Dermis microvascular lymphatic vessel endothelial cell (primary cell): ENCODE measurements around the gene CLEC7A. TPM values are rescaled to one million over a fixed set of nuclear protein-coding genes. Genes with fewer than 3 reads are reported as not detected.
A peak's percentile ranks its signal among the peaks of the same experiment; 100 is the strongest.

ENCODE experiments used
- DNase-seq, 2 donors: peaks; one replicate each; pipeline versions ENCODE4 v3.0.0 to v3.0.0-alpha.2; 2010; ENCODE audit warnings: low read depth in 2 of 2
- total RNA-seq: library from RNA; depleted of rRNA; stranded (reverse); fragments of >200 nt; gene quantifications from 2 replicates; pipeline ENCODE4 v1.2.1, GENCODE V29; 2014

Gene CLEC7A
- total RNA-seq, 1 donor from 2014 or later, result 0.26 TPM

DNA sequence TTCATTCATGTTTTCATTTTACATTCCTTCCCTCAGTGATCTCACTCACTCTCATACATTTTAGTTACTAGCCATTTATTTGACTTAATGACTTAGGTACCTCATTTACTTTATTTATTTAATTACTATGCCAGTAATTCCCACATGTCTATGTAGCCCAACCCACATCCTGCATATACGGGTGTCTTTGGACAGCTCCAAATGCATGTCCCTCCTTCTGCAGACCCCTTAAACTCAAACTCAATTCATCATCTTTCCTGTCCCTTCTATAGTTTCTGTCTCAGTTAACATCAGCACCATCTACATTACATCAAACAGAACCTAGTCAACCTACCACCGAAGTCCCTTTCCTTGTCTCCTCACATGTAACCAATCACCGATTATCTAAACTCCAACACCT, 34.0 kb downstream of the CLEC7A start:
- DNase-seq, result no peak

DNA sequence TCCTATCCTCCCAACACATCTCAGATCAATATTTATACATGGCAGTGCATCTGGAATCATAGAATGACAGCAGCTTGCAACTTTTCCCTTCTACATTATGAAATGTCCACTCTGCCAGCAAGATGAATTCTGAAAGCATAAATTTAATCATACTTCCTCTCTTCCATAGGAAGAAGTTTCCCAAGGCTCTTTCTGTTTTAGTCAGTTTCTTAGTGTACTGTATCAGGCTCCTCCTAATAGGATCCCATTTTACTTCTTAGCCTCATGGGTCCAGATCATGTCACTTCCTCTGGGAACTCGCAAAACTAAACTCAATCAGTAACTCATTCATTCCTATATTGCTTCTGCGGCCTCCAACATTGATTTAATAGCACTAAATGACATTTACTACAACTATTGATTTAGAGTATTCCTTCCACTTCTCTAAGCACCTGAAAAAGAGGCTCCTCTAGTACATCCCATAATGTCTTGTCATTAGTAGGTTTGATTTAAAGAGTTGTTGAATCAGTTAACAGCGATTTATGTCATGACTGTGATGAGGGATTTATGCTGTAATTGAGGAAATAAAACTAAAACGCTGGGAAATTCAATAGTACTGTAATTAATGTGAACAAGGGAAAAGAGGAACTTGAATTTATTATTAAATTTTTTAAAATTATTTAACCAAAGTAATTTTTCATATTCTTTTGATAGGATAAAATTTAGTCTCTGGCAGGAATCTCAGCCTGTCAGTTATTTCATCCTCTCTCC, 35.2 kb downstream of the CLEC7A start:
- DNase-seq, result no peak

DNA sequence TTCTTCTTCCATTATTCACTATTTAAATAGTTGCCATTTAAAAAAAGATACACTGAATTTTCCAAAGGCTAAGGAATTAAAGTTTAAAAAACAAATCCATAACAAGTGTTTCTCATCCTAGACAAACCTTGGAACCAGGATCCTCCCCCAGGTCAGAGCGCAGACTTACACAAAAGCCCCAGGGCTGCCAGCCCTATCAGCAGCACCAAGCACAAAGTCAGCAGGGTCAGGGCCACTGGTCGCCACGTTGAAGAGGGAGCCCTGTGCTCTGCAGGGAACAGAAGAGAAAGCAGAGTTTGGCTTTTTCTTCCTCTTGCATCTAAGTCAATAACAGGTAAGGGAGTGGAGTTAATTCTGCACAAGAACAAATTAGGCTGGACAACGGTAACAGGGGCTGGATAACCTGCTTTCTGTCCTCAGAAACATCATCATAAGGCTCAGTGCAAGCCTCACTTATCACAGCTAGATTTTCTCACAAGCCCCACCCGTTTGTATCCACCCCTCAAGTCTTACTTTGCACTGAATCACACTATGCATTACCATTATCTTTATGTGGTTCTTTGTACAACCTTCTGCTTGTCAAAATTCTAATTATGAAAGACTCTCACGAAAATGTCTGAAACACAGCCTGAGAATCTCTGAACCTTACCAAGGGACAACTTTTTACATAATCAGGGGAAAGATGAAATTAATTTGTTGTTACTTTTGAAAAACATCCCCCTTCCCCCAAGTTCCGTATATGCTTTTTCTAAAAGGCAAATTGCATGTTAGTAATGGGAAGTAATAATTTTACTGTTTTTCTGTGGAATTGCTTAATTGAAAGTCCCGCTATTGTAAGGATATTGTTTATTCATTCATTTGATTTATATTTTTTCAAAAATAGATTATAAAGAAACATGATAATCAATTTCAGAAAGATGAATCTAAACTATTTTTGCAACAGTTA, 40.8 kb downstream of the CLEC7A start:
- DNase-seq, result no peak

DNA sequence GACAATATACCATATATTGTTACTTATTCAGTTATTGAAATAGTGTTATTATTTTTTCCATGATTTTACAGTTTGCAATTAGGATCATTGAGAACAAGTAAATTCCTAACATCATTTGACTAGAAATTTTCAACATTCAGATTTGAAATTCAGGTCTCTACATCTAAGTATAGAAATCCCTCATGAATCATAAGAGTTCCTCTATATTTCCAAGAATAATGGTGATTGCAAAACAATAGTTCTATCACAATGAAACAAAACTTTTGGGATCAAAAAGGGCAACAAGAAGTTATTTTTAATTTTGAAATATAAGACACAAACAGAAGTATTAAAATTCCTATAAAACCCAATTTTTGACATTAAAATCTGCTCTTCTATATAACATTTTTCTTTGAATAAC, 42.0 kb downstream of the CLEC7A start:
- no peak for DNase-seq

DNA sequence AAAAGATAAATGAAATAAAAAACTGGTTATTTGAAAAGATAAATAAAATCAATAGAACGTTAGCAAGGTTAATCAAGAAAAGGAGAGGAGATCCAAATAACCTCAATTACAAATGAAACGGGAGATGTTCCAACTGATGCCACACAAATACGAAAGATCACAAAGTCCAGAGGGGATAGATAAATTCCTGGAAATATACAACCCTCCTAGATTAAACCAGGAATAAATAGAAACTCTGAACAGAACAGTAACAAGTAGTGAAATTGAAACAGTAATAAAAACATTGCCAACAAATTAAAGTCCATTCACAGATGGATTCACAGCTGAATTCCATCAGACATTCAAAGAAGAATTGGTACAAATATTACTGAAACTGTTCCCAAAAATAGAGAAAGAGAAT, 43.6 kb downstream of the CLEC7A start:
- DNase-seq, result no peak

DNA sequence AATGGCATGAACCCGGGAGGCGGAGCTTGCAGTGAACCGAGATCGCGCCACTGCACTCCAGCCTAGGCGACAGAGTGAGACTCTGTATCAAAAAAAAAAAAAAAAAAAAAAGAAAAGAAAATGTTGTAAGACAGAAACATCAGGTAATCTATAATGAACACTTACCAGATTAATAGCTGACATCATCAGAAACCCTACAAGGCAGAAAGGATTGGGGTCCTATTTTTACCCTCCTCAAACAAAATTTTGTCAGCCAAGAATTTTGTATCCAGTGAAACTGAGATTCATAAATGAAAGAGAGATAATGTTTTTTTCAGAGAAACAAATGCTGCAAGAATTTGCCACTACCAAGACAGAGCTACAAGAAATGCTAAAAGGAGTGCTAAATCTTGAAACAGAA, 45.3 kb downstream of the CLEC7A start:
- no peak for DNase-seq

DNA sequence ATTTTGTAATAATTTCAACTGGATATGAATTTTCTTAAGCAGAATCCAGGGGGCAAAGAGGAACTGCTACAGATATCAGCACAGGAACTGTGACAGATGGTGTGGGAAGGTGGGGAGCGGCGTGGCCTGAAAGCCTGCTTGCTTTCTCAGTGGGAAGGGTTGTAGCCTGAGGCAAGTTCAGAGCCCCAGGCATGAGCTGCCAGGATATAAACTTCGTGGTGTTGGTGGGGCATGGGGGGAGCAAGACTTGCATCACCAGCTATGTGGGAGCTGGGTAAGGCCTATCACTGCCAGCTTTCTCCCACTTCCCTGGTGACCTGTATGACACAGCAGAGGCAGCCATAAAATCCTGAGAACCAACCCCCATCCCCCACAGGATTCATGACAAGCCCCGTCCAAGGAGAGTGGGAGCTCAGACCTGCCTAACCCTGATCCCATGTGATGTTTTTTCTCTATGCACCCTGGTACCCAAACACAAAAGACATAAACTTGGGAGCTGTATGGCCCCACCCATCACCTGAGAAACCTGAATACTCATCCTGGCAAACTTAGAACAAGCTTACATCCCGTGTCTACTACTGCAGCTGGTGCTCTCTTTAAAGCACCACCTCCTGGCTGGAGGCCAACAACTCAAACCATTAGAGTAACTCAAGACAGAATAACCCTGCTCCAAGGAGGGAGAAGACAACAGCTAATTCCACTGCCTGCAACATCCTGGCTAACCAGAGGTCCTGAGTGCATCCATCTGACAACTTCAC, 47.7 kb downstream of the CLEC7A start:
- no peak for DNase-seq

DNA sequence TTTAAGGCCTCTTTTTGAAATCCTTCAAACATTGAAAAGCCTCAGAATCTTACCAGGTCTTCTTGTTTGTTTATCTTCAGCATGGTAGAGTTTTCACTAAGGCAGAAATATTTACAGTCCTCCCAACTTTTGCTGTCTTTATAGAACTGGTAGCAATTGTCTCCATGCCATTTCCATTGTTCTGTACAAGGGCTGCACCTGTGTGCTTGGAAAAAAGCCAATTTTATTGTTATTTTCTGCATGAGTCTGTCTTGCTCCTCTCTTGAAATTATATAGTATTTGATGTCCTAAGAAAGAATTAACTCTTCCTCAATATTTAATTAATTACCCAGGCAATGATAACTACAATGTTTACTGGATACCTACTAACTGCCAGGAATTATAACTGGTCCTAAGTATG, 54.5 kb downstream of the CLEC7A start:
- DNase-seq, result peak in 1 of 2 donors; percentile 59

DNA sequence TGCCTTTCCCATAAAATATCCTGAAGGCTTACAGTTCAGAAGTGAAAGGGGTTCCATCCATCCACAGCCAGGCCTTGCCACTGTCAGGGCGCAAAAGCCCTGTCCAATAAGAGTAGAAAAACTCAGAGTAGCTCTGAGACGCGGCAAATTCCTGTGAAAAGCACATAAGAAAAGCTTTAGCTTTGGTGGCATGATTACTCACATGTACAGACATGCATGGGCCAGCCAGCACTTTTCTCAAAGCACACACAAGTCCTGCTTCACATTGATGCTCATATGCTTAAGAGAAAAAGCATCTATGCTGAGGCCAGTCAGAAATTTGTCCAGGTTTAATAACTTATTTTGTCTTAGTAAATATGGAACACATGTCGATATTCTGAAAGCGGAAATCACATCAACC, 56.7 kb downstream of the CLEC7A start:
- DNase-seq, result no peak

DNA sequence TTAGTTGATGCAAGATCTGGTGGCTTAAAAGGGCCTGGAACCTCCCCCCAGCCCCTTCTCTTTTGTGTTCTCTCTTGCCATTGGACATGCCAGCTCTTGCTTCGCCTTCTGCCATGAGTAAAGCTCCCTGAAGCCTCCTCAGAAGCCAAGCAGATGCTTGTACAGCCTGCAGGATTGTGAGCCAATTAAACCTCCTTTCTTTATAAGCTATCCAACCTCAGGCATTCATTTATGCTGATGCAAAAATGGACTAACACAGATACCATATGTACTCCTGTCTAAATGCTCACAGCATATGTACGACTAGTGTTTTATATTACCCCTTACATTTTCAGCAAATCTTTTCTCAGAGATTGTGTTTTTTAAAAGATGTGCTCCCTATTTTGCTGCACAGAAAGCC, 57.9 kb downstream of the CLEC7A start:
- DNase-seq, result no peak

DNA sequence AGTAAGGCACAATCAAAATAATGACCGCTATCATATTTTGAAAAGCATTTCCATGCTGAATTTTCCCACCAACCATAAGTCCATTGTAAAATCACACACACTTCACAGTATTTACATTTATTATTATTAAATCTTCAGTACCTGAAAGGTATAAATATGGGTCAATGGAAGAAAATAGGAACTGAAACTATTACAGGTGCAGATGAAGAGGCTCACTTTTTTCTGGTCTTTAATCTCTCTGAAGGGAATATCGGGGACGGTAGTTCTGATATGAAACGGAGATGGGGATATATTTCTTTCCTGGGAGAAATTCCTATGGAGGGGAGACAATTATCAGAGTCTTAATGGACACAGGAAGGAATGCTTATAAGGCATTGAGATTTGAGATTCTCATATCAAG, 59.6 kb downstream of the CLEC7A start:
- no peak for DNase-seq

DNA sequence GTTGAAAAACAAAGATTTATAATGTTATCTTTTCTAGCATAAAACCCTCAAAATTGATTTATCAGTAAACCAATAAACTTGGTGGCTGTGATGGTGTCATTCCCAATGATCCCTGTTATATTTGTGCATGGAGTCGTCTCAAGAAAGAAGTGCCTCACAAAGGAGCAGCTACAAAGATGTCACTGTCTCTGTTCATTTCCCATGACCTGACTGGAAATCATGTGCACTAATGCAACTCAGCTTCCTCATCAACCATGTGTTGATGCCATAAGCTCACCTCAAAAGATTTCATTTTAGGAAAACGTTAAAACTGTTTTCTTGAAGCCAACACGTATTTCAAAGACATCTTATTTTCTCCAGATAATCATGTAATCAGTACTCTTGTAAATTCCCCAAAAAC, 60.0 kb downstream of the CLEC7A start:
- DNase-seq, result no peak

DNA sequence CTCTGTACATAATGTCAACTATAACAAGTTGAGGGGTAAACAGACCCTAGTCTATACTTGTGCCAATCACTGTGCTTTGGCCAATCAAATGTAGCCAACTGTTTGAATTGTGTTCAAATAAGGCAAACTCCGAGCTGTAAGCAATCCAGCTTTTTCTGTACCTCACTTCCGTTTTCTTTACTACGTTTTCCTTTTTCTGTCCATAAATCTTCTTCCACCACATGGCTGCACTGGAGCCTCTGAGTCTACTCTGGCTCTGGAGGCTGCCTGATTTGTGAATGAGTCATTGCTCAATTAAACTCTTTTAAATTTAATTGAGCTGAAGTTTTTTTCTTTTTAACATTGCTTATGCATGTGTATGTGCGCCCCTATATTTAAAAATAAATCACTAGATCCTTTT, 60.9 kb downstream of the CLEC7A start:
- peak; percentile 88 to 93 for DNase-seq

DNA sequence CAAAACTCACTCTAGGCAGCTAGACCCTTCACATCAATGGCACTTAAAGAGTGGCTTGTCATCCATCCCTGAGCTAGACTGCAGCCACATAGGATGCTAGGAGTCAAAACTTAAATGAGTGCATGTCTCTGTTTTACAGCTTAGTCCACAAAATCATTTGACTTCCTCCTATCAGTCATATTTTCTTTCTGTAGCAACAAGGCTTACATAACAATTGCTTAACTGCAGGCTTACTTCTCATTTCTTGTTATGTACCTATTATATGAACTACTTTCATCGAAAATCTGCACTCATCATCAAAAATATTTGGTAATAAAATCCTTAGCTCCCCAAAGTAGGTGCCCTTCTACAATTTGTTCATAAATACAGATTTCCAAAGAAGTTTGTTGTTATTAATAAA, 61.4 kb downstream of the CLEC7A start:
- peak; percentile 48 to 68 for DNase-seq

DNA sequence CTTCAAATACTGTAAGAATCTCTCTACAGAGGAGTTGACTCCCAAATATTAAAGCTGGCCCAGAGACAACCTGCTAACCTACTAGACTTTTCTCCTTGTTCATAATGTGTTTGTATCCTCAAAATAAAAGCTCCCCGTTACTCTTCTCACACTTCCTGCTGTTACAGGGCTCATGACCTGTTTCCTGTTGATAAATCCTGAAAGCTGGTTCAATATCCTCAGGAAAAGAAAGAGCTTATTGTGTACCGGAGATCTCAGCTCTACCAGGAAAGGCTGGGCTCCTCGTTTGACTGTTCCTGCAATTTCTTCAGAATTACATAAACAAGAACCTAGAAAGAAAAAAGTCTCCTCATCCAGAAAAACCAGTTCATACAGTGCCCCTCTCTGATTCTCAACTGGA, 62.1 kb downstream of the CLEC7A start:
- peak; percentile 78 to 96 for DNase-seq

DNA sequence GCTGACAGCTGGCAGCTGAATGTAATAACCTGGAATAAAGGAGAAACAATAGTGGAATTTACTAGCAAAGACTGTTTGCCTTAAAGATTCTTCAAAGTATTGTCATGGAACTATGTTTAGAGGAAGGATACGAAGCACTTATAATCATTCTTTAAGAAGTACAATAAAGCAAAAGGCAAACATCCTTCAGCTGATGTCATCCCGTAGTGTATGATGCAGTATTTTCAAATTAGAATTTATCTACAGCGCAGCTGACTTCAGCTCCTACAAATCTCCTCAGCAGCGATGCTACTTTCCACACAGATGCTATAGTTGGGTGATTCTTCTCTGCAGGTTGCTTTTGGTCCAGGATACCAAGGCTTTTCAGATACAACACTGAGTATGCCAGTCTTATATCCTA, 62.7 kb downstream of the CLEC7A start:
- DNase-seq, result peak in 1 of 2 donors; percentile 79

Other genes with a start within 250 kb of the CLEC7A start
- gene KLRF2, start 248.7 kb downstream of the CLEC7A start, total RNA-seq, result not detected in 2 replicates
- not detected in 2 replicates for gene CLEC2A, start 197.8 kb downstream of the CLEC7A start, total RNA-seq
- gene CLEC12A, start 158.8 kb downstream of the CLEC7A start, total RNA-seq, result not detected in 2 replicates
- gene CLEC1B, start 131.1 kb downstream of the CLEC7A start, total RNA-seq, result not detected in 2 replicates
- gene CLEC12B, start 119.6 kb downstream of the CLEC7A start, total RNA-seq, result not detected in 2 replicates
- not detected in 2 replicates for gene CLEC9A, start 99.5 kb downstream of the CLEC7A start, total RNA-seq
- 12.1 and 14.9 TPM in 2 replicates for gene CLEC1A, start 31.2 kb downstream of the CLEC7A start, total RNA-seq
- not detected in 2 replicates for gene OLR1, start 41.9 kb upstream of the CLEC7A start, total RNA-seq
- not detected in 2 replicates for gene TMEM52B, start 48.8 kb upstream of the CLEC7A start, total RNA-seq
- 51.3 and 123 TPM in 2 replicates for gene GABARAPL1, start 82.7 kb upstream of the CLEC7A start, total RNA-seq
- gene KLRD1, start 177.7 kb upstream of the CLEC7A start, total RNA-seq, result under 0.01 and 0.13 TPM in 2 replicates